ENCODE data around the gene PPARG. TPM values are rescaled to one million over a fixed set of nuclear protein-coding genes. Genes with fewer than 3 reads are reported as not detected.

PPARG gene
- total and polyA plus RNA-seq, 4 donors, result 8.3 to 41.4 (median 26.2) TPM

DNA sequence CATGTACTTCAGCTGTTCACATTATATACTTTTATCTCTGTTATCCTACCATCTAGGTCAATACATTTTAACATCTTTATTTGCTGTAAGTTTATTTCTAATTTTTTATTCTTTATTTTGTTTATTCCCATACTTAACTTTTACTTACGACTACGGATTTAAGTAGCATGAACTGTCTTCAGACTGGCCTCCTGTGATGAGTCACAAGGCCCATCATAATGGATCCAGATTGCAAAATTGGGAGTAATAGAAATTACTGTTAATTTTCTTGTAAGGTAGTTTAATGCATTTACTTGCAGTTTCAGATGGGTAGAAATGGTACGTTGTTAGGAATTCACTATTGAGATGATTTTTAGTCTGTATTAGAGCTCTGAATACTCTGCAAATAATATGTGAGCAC is 45.9 kb downstream of the PPARG start:
- no peak overlapping the region for H3K27ac ChIP-seq (ENCODE audit: low read depth in 1 of 2, low read length in 1 of 2)
- H3K4me1 ChIP-seq (ENCODE audit: control insufficient read depth in 5 of 5, insufficient read depth in 5 of 5, low read length in 5 of 5), result peaks cover 0 to 9% (median 0%) of the 10 kb centered on the region in 5 donors
- no peak overlapping the region for H3K4me3 ChIP-seq
- TF ChIP-seq, protein P1, sequence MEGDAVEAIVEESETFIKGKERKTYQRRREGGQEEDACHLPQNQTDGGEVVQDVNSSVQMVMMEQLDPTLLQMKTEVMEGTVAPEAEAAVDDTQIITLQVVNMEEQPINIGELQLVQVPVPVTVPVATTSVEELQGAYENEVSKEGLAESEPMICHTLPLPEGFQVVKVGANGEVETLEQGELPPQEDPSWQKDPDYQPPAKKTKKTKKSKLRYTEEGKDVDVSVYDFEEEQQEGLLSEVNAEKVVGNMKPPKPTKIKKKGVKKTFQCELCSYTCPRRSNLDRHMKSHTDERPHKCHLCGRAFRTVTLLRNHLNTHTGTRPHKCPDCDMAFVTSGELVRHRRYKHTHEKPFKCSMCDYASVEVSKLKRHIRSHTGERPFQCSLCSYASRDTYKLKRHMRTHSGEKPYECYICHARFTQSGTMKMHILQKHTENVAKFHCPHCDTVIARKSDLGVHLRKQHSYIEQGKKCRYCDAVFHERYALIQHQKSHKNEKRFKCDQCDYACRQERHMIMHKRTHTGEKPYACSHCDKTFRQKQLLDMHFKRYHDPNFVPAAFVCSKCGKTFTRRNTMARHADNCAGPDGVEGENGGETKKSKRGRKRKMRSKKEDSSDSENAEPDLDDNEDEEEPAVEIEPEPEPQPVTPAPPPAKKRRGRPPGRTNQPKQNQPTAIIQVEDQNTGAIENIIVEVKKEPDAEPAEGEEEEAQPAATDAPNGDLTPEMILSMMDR (IDR thresholded peaks at IDR 0.05; ENCODE audit: control extremely low read depth, extremely low read depth), result no peak
- ATAC-seq (ENCODE audit: insufficient read depth, low FRiP score) (no peak), DNase-seq (no peak)
- no peaks in the 10 kb centered on the region for H3K9me3 ChIP-seq (ENCODE audit: control insufficient read depth in 4 of 4, insufficient read depth in 3 of 4, low read length in 3 of 4)
- 89 to 94% methylated on average over 3 of the region's 3 CpGs for WGBS, 2 donors
- H3K27me3 ChIP-seq (ENCODE audit: control insufficient read depth in 3 of 3, insufficient read depth in 3 of 3, low read length in 2 of 3), result no peaks in the 10 kb centered on the region
- no peaks in the 10 kb centered on the region for H3K36me3 ChIP-seq (ENCODE audit: control insufficient read depth in 4 of 4, insufficient read depth in 4 of 4, low read length in 4 of 4)
- H3K9ac ChIP-seq (ENCODE audit: insufficient read depth in 1 of 2, low read length in 2 of 2), result no peak overlapping the region

DNA sequence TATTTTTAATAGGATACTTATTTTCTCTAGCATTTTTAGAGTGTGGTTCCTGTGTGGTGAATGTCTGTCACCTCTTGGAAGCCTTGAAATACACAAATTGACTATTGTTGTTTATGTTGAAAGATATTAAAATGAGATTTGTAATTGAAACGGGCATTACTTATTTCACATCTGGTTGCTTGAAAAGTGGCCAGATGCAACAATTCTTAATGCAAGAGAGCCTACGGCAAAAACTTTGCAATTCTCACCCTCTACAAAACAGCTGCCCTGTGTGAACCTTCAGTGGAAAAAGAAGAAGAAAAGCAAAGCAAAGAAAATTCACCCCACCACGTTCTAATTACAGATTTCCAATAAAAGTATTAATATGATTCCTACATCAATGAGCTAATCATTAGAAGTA is 46.6 kb downstream of the PPARG start:
- Histone ChIP-seq H3K4me1 (ENCODE audit: control insufficient read depth in 5 of 5, insufficient read depth in 5 of 5, low read length in 5 of 5) (peaks cover 0 to 9% (median 0%) of the 10 kb centered on the region in 5 donors), H3K9me3 (ENCODE audit: control insufficient read depth in 4 of 4, insufficient read depth in 3 of 4, low read length in 3 of 4) (no peaks in the 10 kb centered on the region), H3K27me3 (ENCODE audit: control insufficient read depth in 3 of 3, insufficient read depth in 3 of 3, low read length in 2 of 3) (no peaks in the 10 kb centered on the region), H3K9ac (ENCODE audit: insufficient read depth in 1 of 2, low read length in 2 of 2) (no peak overlapping the region), H3K4me3 (no peak overlapping the region), H3K36me3 (ENCODE audit: control insufficient read depth in 4 of 4, insufficient read depth in 4 of 4, low read length in 4 of 4) (no peaks in the 10 kb centered on the region), H3K27ac (ENCODE audit: low read depth in 1 of 2, low read length in 1 of 2) (no peak overlapping the region)
- no peak for DNase-seq
- WGBS, 2 donors, result 56 to 72% methylated on average over 3 of the region's 3 CpGs
- TF ChIP-seq, protein P1 (IDR thresholded peaks at IDR 0.05; ENCODE audit: control extremely low read depth, extremely low read depth), result no peak
- no peak for ATAC-seq (ENCODE audit: insufficient read depth, low FRiP score)

DNA sequence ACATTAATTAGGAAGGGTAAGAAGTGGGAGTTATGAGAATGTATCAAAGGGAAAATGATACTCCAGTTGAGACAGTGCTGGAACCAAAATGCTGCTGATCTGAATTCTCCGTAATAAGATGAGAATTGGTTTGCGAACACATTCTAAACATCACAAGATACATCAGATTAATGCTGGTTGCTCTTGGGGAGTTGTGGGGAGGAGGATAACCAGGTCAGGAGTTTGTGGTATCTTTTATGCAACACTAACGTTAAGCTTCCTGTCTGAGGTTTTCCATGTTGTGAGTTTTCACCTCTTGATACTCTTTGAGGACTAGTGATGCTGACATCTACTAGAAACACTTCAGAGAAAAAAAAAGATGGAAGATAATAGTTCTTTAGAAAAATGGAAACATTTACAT is 47.2 kb downstream of the PPARG start:
- H3K27me3 ChIP-seq (ENCODE audit: control insufficient read depth in 3 of 3, insufficient read depth in 3 of 3, low read length in 2 of 3), result no peaks in the 10 kb centered on the region
- no peak overlapping the region for H3K4me3 ChIP-seq
- H3K27ac ChIP-seq (ENCODE audit: low read depth in 1 of 2, low read length in 1 of 2), result no peak overlapping the region
- no peak overlapping the region for H3K9ac ChIP-seq (ENCODE audit: insufficient read depth in 1 of 2, low read length in 2 of 2)
- ATAC-seq (ENCODE audit: insufficient read depth, low FRiP score) (no peak), DNase-seq (no peak)
- 30 to 58% methylated on average over 3 of the region's 3 CpGs for WGBS, 2 donors
- H3K36me3 ChIP-seq (ENCODE audit: control insufficient read depth in 4 of 4, insufficient read depth in 4 of 4, low read length in 4 of 4), result no peaks in the 10 kb centered on the region
- TF ChIP-seq, protein P1 (IDR thresholded peaks at IDR 0.05; ENCODE audit: control extremely low read depth, extremely low read depth), result no peak
- no peaks in the 10 kb centered on the region for H3K9me3 ChIP-seq (ENCODE audit: control insufficient read depth in 4 of 4, insufficient read depth in 3 of 4, low read length in 3 of 4)
- peaks cover 0 to 9% (median 0%) of the 10 kb centered on the region in 5 donors for H3K4me1 ChIP-seq (ENCODE audit: control insufficient read depth in 5 of 5, insufficient read depth in 5 of 5, low read length in 5 of 5)

Data from lung (tissue), 12 donors.